Astrocyte (in vitro differentiated cells and primary cell): ENCODE results near the gene RAB4A. TPM values are rescaled to one million over a fixed set of nuclear protein-coding genes. Genes with fewer than 3 reads are reported as not detected.

Experiments used
- DNase-seq: peaks from one replicate; pipeline ENCODE4 v3.0.0-alpha.2; 2010; ENCODE audit warnings: low read depth
- FAIRE-seq: peaks from 2 replicates; lab custom pipeline; 2011; peaks lifted over from hg19 to GRCh38; lab: Jason Lieb, UNC
- H2AFZ ChIP-seq: 2 replicates; pipeline ENCODE4 v1.6.0; 2012; ENCODE audit warnings: low read depth, low read length, inconsistent platforms
- H3K27ac ChIP-seq: 2 replicates; pipeline ENCODE4 v1.5.1; 2011; ENCODE audit warnings: low read depth, low read length, inconsistent platforms
- H3K27me3 ChIP-seq: 2 replicates; pipeline ENCODE4 v1.6.0; 2011; ENCODE audit warnings: low read length, inconsistent platforms; ENCODE audit not compliant: insufficient read depth
- H3K36me3 ChIP-seq: 2 replicates; pipeline ENCODE4 v1.5.1; 2011; ENCODE audit warnings: low read length, inconsistent platforms; ENCODE audit not compliant: insufficient read depth
- H3K4me1 ChIP-seq: 2 replicates; pipeline ENCODE4 v1.5.1; 2011; ENCODE audit warnings: low read length, inconsistent platforms; ENCODE audit not compliant: insufficient read depth
- H3K4me2 ChIP-seq: 2 replicates; pipeline ENCODE4 v1.6.0; 2012; ENCODE audit warnings: low read length, inconsistent platforms
- H3K4me3 ChIP-seq: 2 replicates; pipeline ENCODE4 v1.5.1; 2011; ENCODE audit warnings: low read depth, mild to moderate bottlenecking, low read length, inconsistent platforms; ENCODE audit not compliant: insufficient read depth
- H3K79me2 ChIP-seq: 2 replicates; pipeline ENCODE4 v1.6.0; 2012; ENCODE audit warnings: mild to moderate bottlenecking, low read length, inconsistent platforms; ENCODE audit not compliant: insufficient read depth
- H3K9ac ChIP-seq: 2 replicates; pipeline ENCODE4 v1.6.0; 2012; ENCODE audit warnings: mild to moderate bottlenecking, low read length, inconsistent platforms
- H3K9me3 ChIP-seq: 2 replicates; pipeline ENCODE4 v1.5.1; 2012; ENCODE audit warnings: low read depth, mild to moderate bottlenecking, low read length, inconsistent platforms; ENCODE audit not compliant: insufficient read depth
- H4K20me1 ChIP-seq: 2 replicates; pipeline ENCODE4 v1.6.0; 2012; ENCODE audit warnings: low read length, inconsistent platforms; ENCODE audit not compliant: insufficient read depth
- H3K27ac Mint-ChIP-seq: one replicate; pipeline ENCODE4 v1.8.0; 2021; ENCODE audit warnings: mild to moderate bottlenecking, mixed read lengths; ENCODE audit not compliant: unreplicated experiment
- H3K27me3 Mint-ChIP-seq: one replicate; pipeline ENCODE4 v1.8.0; 2021; ENCODE audit warnings: low read depth, mixed read lengths; ENCODE audit not compliant: unreplicated experiment
- H3K36me3 Mint-ChIP-seq: one replicate; pipeline ENCODE4 v1.8.0; 2021; ENCODE audit warnings: low read depth, mixed read lengths; ENCODE audit not compliant: unreplicated experiment
- H3K4me1 Mint-ChIP-seq: one replicate; pipeline ENCODE4 v1.8.0; 2021; ENCODE audit warnings: low read depth, mixed read lengths; ENCODE audit not compliant: unreplicated experiment
- H3K4me3 Mint-ChIP-seq: one replicate; pipeline ENCODE4 v1.8.0; 2021; ENCODE audit warnings: mild to moderate bottlenecking, moderate library complexity, mixed read lengths; ENCODE audit not compliant: unreplicated experiment
- H3K9me3 Mint-ChIP-seq: one replicate; pipeline ENCODE4 v1.8.0; 2021; ENCODE audit warnings: mild to moderate bottlenecking, mixed read lengths; ENCODE audit not compliant: unreplicated experiment
- EZH2 ChIP-seq: IDR thresholded peaks from 2 replicates; pipeline ENCODE4 v1.6.1; 2012; ENCODE audit warnings: mild to moderate bottlenecking, low read length, inconsistent platforms; ENCODE audit not compliant: insufficient read depth
- total RNA-seq: library from RNA; stranded (reverse); gene quantifications from 2 replicates; pipeline ENCODE4 v1.2.1, GENCODE V29; 2021
- TF ChIP-seq, protein P1 (sequence below): IDR thresholded peaks from 2 replicates; pipeline ENCODE4 v1.5.1; 2011; ENCODE audit warnings: low read depth, mild to moderate bottlenecking, inconsistent platforms, low read length, moderate library complexity; ENCODE audit not compliant: insufficient read depth

The RAB4A gene
- total RNA-seq, 1 donor from 2014 or later = 58.6 TPM

DNA sequence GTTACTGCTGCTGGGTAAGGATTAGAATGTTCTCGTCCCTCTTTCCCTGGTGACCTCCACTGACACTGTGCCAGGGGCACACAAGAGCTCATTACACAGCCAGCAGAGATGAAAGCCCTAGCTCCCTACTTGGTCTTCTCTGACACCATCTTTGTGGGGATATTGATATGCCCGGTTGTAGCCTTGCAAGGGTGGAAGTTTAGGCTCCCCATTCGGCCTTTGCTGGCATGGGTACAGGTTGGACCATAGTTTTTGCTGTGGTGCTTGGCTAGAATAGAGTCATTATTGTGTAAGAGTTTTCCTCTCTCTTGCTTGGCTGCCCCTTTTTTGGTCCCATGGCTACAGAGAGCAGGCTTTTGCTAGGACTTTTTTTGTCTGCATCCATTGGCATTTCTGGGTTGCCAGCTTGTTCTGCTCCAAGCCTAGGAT is 12.3 kb downstream of the RAB4A start:
- Histone ChIP-seq H3K36me3 (no peaks in the 10 kb centered on the region), H4K20me1 (peaks cover 80% of the 10 kb centered on the region), H3K27me3 (no peaks in the 10 kb centered on the region), H3K9ac (no peak overlapping the region), H3K4me1 (peaks cover 5% of the 10 kb centered on the region), H3K4me2 (no peak overlapping the region), H3K79me2 (peaks cover 82% of the 10 kb centered on the region), H3K27ac (no peak overlapping the region), H3K4me3 (no peak overlapping the region), H2AFZ (no peak overlapping the region), H3K9me3 (no peaks in the 10 kb centered on the region)
- Mint-ChIP-seq H3K4me3 (no peak overlapping the region), H3K27me3 (no peaks in the 10 kb centered on the region), H3K4me1 (peaks cover 32% of the 10 kb centered on the region), H3K36me3 (peaks cover under 1% of the 10 kb centered on the region), H3K27ac (no peak overlapping the region), H3K9me3 (peaks cover 2% of the 10 kb centered on the region)
- FAIRE-seq (no peak), DNase-seq (no peak)
- no peak for TF ChIP-seq EZH2
- TF ChIP-seq, protein P1, sequence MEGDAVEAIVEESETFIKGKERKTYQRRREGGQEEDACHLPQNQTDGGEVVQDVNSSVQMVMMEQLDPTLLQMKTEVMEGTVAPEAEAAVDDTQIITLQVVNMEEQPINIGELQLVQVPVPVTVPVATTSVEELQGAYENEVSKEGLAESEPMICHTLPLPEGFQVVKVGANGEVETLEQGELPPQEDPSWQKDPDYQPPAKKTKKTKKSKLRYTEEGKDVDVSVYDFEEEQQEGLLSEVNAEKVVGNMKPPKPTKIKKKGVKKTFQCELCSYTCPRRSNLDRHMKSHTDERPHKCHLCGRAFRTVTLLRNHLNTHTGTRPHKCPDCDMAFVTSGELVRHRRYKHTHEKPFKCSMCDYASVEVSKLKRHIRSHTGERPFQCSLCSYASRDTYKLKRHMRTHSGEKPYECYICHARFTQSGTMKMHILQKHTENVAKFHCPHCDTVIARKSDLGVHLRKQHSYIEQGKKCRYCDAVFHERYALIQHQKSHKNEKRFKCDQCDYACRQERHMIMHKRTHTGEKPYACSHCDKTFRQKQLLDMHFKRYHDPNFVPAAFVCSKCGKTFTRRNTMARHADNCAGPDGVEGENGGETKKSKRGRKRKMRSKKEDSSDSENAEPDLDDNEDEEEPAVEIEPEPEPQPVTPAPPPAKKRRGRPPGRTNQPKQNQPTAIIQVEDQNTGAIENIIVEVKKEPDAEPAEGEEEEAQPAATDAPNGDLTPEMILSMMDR = no peak

GRCh38 chr1:229284887-229285286 is 14.0 kb downstream of the RAB4A start:
- peaks cover 5% of the 10 kb centered on the region for H3K4me1 ChIP-seq
- peak overlapping the region; percentile 34 for H3K4me3 Mint-ChIP-seq
- DNase-seq (no peak), FAIRE-seq (no peak)
- H3K4me2 ChIP-seq = no peak overlapping the region
- no peak overlapping the region for H2AFZ ChIP-seq
- no peaks in the 10 kb centered on the region for H3K27me3 Mint-ChIP-seq
- no peak overlapping the region for H3K9ac ChIP-seq
- H3K9me3 Mint-ChIP-seq = peaks cover 2% of the 10 kb centered on the region
- no peak overlapping the region for H3K27ac ChIP-seq
- no peak for TF ChIP-seq EZH2
- H3K36me3 ChIP-seq = no peaks in the 10 kb centered on the region
- peaks cover 31% of the 10 kb centered on the region for H3K4me1 Mint-ChIP-seq
- no peaks in the 10 kb centered on the region for H3K9me3 ChIP-seq
- H3K4me3 ChIP-seq = no peak overlapping the region
- H4K20me1 ChIP-seq = peaks cover 73% of the 10 kb centered on the region
- no peak overlapping the region for H3K27ac Mint-ChIP-seq
- H3K36me3 Mint-ChIP-seq = peaks cover 10% of the 10 kb centered on the region
- H3K79me2 ChIP-seq = peaks cover 65% of the 10 kb centered on the region
- H3K27me3 ChIP-seq = no peaks in the 10 kb centered on the region

GRCh38 chr1:229285440-229285839 is 14.5 kb downstream of the RAB4A start:
- Mint-ChIP-seq H3K4me3 (no peak overlapping the region), H3K27ac (no peak overlapping the region), H3K27me3 (no peaks in the 10 kb centered on the region), H3K4me1 (peaks cover 26% of the 10 kb centered on the region), H3K36me3 (peaks cover 15% of the 10 kb centered on the region), H3K9me3 (peaks cover 2% of the 10 kb centered on the region)
- FAIRE-seq = no peak
- H3K27me3 ChIP-seq = no peaks in the 10 kb centered on the region
- H3K9me3 ChIP-seq = no peaks in the 10 kb centered on the region
- TF ChIP-seq, protein P1 = no peak
- H4K20me1 ChIP-seq = peaks cover 67% of the 10 kb centered on the region
- peaks cover 5% of the 10 kb centered on the region for H3K4me1 ChIP-seq
- no peak for DNase-seq
- H3K4me2 ChIP-seq = no peak overlapping the region
- no peaks in the 10 kb centered on the region for H3K36me3 ChIP-seq
- H3K79me2 ChIP-seq = peaks cover 61% of the 10 kb centered on the region
- H3K27ac ChIP-seq = no peak overlapping the region
- H3K9ac ChIP-seq = no peak overlapping the region
- no peak overlapping the region for H3K4me3 ChIP-seq
- H2AFZ ChIP-seq = no peak overlapping the region
